Epithelial cell of prostate (primary cell): ENCODE data around the gene CCDC28B.
"Not testable (repeated sequence)": the region's sequence is repeated elsewhere in the genome, so short reads cannot be mapped to it uniquely, and the experiment has no call there.

Experiments
- DNase-seq: peaks from one replicate; pipeline ENCODE4 v3.0.0-alpha.2; 2011; ENCODE audit warnings: low read depth, low spot score
- H3K27ac ChIP-seq: fragments of 450-650 bp; 2 replicates; pipeline ENCODE4 v1.5.1; 2017; ENCODE audit warnings: mild to moderate bottlenecking

Gene CCDC28B

GRCh38 chr1:32200226-32201010 lies at the start of gene CCDC28B:
CCDC28B (plus strand) TSS chr1:32200595; CDS start chr1:32201936, 1,341 bp downstream.
- DNase-seq: no peak
- peak within 1 kb of the TSS; percentile 40 for H3K27ac ChIP-seq

GRCh38 chr1:32150847-32151246 lies 49.5 kb upstream of the CCDC28B start:
- no peak for DNase-seq
- no peak overlapping the region for H3K27ac ChIP-seq

- no peak overlapping the region for H3K27ac ChIP-seq
- DNase-seq: no peak
Measured at GRCh38 chr1:32151319-32151787, 49.0 kb upstream of the CCDC28B start.

GRCh38 chr1:32159189-32159588 lies 41.2 kb upstream of the CCDC28B start:
- H3K27ac ChIP-seq: no peak overlapping the region
- no peak for DNase-seq

GRCh38 chr1:32163405-32163804 lies 37.0 kb upstream of the CCDC28B start:
- DNase-seq: no peak
- no peak overlapping the region for H3K27ac ChIP-seq

GRCh38 chr1:32165633-32166032 lies 34.8 kb upstream of the CCDC28B start:
- DNase-seq, H3K27ac ChIP-seq: not testable (repeated sequence)

- H3K27ac ChIP-seq: no peak overlapping the region
- DNase-seq: no peak
Measured at GRCh38 chr1:32170991-32171390, 29.4 kb upstream of the CCDC28B start.

GRCh38 chr1:32172621-32173245 lies 27.7 kb upstream of the CCDC28B start:
- DNase-seq: no peak
- peak overlapping the region; percentile 55 for H3K27ac ChIP-seq

GRCh38 chr1:32178380-32179192 lies 21.8 kb upstream of the CCDC28B start:
- H3K27ac ChIP-seq: peak overlapping the region; percentile 88
- DNase-seq: no peak

- H3K27ac ChIP-seq: peak overlapping the region; percentile 88
- DNase-seq: no peak
Measured at GRCh38 chr1:32179193-32179442, 21.3 kb upstream of the CCDC28B start.

GRCh38 chr1:32179443-32180185 lies 20.8 kb upstream of the CCDC28B start, which contains the start of gene TXLNA:
TXLNA (plus strand) TSS chr1:32179675; CDS start chr1:32180346, 671 bp downstream.
- peak within 1 kb of the TSS; percentile 88 for H3K27ac ChIP-seq
- DNase-seq: no peak

GRCh38 chr1:32180186-32181060 lies 20.0 kb upstream of the CCDC28B start:
- peak overlapping the region; percentile 88 for H3K27ac ChIP-seq
- DNase-seq: no peak

- H3K27ac ChIP-seq: peak overlapping the region; percentile 88
Measured at GRCh38 chr1:32181065-32181464, 19.3 kb upstream of the CCDC28B start.

GRCh38 chr1:32181563-32181962 lies 18.8 kb upstream of the CCDC28B start:
- peak overlapping the region; percentile 88 for H3K27ac ChIP-seq
- DNase-seq: no peak

More at GRCh38 chr1:32181065-32181464, 19.3 kb upstream of the CCDC28B start:
- DNase-seq: no peak

- H3K27ac ChIP-seq: no peak overlapping the region
Measured at GRCh38 chr1:32182060-32182459, 18.3 kb upstream of the CCDC28B start.

GRCh38 chr1:32184650-32185049 lies 15.7 kb upstream of the CCDC28B start:
- H3K27ac ChIP-seq: no peak overlapping the region
- no peak for DNase-seq

More at GRCh38 chr1:32182060-32182459, 18.3 kb upstream of the CCDC28B start:
- no peak for DNase-seq

GRCh38 chr1:32186077-32186476 lies 14.3 kb upstream of the CCDC28B start:
- H3K27ac ChIP-seq: peak overlapping the region; percentile 56
- no peak for DNase-seq

- H3K27ac ChIP-seq: peak overlapping the region; percentile 56
- DNase-seq: no peak
Measured at GRCh38 chr1:32186491-32186890, 13.9 kb upstream of the CCDC28B start.

- DNase-seq: no peak
- no peak overlapping the region for H3K27ac ChIP-seq
Measured at GRCh38 chr1:32187850-32188249, 12.5 kb upstream of the CCDC28B start.
